ENCODE results near the gene ATRN.

DNA sequence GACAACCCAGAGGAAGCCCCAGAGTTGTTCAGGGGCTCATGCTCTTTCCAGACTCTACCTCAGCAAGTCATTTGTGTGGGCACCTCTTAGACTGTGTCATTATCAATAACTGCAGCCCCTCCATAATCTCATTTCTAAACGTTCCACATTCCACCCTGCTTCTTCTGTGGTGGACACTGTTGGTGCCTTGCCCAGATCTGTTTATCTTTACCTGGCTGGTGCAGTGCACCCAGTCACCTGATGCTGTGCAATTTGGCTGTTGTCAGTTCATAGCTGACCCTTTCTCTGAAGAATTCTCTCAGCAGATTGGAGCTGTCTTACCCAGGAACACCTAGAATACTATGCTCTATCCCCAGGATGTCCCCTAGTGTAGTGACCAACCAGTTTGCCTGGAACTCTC, 80.0 kb downstream of the ATRN start:
- TF ChIP-seq EP300 (conservative IDR thresholded peaks at IDR 0.05; ENCODE audit: poor library complexity, severe bottlenecking) (no peak), CTCF (IDR thresholded peaks at IDR 0.05; ENCODE audit: poor library complexity, severe bottlenecking) (no peak), SMC3 (conservative IDR thresholded peaks at IDR 0.05; ENCODE audit: poor library complexity) (no peak), EZH2 (IDR thresholded peaks at IDR 0.05; ENCODE audit: borderline replicate concordance, insufficient read depth, low read length, poor library complexity, severe bottlenecking) (no peak), POLR2AphosphoS5 (IDR thresholded peaks at IDR 0.05) (no peak), TAF1 (IDR thresholded peaks at IDR 0.05; ENCODE audit: low read depth) (no peak), RAD21 (conservative IDR thresholded peaks at IDR 0.05) (no peak), MXI1 (conservative IDR thresholded peaks at IDR 0.05; ENCODE audit: poor library complexity, severe bottlenecking) (no peak), REST (IDR thresholded peaks at IDR 0.05; ENCODE audit: borderline replicate concordance) (no peak)
